ENCODE data around the gene CNTNAP3B.
"Not testable (repeated sequence)": the region's sequence is repeated elsewhere in the genome, so short reads cannot be mapped to it uniquely, and the experiment has no call there.

CNTNAP3B gene

DNA sequence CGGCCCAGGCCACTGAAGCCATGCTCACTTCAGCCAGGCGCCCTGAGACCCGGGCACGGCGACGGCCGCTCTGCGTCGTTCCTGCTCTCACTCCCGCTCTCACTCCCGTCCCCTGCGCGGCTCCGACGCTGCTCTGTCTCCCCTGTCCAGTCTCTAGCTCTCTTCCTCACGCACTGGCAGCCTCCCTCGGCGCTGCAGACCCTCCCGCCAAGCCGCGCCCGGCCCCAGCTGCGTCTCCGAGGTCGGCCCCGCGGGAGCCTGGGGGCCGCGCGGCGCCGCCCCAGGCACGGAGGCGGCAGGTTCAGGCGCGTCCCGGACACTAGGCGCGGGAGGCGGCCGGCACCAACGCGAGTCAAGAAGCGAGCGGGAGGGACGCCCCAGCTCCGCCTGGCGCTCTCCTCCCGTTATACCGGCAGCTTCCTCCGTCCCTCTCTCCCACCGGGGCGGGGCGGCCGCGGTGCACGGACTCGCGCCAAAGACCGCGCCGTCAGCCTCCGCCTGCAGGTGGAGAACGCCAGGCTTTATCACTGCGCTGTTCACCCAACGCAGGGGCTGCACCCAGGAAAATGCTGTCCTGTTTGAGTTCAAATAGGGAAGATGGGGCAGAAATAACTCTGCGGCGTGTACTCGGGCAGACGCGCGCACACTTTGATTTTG is at the start of gene CNTNAP3B:
CNTNAP3B (minus strand) TSS at position 354 of the 657 bp plus-strand sequence; CDS start at position 22, 332 bp downstream.
- not testable (repeated sequence) for DNase-seq

GRCh38 chr9:42160299-42160698 is 31.1 kb upstream of the CNTNAP3B start:
- DNase-seq, result not testable (repeated sequence)

GRCh38 chr9:42127056-42127841 is 2.0 kb downstream of the CNTNAP3B start:
- DNase-seq, result peak; percentile 58

DNA sequence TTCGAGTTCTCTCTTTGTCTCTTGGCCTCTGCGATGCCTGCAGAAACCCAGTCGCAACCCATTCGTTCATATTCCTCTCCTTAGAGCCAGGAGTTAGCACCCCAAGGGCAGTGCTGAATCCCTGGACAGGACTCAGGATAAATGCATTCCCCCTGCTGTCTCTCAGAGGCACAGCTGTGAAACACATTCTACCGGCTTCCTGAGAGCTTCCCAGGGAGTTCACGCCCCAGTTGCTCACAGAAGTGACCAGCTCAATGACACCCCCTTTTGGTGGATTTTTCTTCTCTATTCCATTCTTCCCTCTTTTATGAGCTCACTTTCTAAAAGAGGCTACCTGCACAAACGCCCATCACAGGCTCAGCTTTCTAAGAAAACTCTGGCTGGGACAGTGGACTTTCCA is 8.2 kb downstream of the CNTNAP3B start:
- not testable (repeated sequence) for DNase-seq

- not testable (repeated sequence) for DNase-seq
Observed at GRCh38 chr9:42095929-42096328, 33.3 kb downstream of the CNTNAP3B start.

GRCh38 chr9:42084559-42084952 is 44.7 kb downstream of the CNTNAP3B start:
- not testable (repeated sequence) for DNase-seq

- not testable (repeated sequence) for DNase-seq
Observed at GRCh38 chr9:42083877-42084558, 45.2 kb downstream of the CNTNAP3B start.

DNA sequence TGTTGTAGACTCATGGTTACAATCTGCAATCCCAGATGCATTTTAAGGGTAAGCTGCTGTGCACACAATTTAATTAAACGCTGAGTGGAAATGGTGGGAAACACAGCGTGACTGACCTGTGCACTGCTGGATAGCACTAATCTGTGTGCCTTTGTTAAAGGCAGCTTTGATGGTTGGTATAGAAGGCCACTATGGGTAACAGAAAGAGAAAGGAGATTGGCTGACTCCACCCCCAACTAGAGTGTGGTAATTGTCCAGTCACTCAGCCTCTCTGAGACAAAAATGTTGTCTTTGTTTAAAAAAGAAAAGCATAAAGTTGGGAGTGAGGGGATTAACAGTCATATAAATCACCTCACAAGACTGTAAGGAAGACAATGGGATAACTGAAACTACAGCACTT is 48.9 kb downstream of the CNTNAP3B start:
- DNase-seq, result not testable (repeated sequence)

DNA sequence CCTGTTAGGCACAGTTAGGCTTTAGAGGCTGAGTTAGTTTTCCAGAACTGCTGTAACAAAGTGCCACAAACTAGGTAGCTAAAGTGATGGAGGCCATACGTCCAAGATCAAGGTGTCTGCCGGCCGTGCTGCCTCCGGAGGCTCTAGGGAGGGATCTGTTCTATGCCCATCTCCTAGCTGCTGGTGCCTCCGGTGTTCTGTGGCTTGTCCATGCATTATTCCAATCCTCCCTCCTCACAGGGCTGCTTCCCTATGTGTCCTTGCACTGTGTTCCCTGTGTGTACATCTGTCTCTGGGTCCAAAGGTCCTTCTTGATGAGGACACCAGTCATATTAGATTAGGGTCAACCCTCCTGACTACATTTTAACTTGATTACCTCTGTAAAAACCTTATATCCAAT is 54.4 kb downstream of the CNTNAP3B start:
- DNase-seq, result not testable (repeated sequence)

DNA sequence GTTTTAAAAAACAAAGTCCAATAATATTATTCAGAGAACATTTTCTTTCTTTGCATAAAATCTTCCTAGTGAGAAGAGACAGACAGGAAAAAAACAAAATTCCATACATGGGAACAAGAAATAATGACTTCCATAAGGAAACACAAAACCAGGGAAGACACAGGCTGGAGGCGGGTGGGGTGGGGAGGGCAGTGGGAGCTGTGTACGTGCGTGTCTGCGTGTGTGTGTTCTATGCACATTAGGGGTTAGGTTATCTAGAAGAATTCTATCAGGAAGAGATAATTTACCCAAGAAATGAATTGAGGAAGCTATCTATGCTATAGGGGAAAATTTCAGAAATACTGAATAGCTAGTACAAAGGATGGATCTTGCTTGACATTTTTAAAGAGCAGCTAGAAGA is 58.2 kb downstream of the CNTNAP3B start:
- not testable (repeated sequence) for DNase-seq

DNA sequence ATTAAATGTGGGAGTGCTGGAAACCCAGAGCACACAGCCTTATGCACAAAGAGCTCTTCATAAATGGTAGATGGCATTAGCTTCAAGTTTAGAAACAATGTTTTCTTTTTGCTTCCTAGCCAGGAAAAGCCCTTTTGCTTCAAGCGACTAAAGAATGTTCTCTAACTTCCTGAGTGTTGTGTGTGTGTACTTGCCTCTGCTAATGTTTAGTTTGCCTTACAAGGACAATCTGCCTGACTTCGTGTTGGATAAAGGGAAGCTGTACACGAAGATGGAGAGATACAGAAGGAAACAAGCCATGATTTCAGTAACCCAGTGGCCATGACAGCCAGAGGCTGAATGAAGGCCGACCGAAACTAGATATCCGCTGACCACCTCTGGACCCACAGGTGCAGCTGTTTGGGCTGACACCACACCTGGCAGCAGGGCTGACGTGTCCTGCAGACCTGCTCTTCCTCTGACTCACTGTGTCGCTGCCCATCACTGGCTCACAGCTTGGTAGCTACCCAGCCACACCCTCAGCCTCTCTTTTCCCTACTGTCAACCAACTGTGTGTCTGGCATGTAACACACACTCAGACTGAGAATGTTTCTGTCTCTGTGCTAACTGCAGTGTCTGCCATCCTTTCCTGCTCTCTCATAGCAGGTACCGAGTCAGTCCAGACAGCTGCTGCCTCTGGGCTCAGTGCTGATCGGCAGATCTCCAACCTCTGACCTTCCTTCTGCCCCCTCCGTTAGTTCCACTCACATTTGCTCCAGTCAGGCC is 59.0 kb downstream of the CNTNAP3B start:
- not testable (repeated sequence) for DNase-seq

DNA sequence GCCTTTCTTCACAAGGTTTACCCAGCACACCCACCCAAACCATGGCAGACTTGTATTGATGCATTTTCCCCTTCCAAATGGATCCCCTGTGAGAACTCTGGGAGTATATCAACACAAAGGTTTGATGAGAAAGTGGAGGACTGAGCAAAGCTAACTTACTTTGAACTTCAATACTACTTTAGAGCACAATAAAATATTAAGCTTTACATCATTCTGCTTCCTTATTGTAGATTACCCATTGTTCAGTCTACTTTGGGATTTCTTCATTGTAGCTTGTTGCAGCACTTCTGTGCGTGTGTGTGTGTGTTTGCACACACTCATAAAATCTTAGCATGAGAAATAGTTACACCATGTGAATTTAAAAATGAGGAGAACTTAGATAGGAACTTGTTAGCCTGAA is 75.4 kb downstream of the CNTNAP3B start:
- not testable (repeated sequence) for DNase-seq

GRCh38 chr9:42050701-42051100 is 78.5 kb downstream of the CNTNAP3B start:
- not testable (repeated sequence) for DNase-seq

DNA sequence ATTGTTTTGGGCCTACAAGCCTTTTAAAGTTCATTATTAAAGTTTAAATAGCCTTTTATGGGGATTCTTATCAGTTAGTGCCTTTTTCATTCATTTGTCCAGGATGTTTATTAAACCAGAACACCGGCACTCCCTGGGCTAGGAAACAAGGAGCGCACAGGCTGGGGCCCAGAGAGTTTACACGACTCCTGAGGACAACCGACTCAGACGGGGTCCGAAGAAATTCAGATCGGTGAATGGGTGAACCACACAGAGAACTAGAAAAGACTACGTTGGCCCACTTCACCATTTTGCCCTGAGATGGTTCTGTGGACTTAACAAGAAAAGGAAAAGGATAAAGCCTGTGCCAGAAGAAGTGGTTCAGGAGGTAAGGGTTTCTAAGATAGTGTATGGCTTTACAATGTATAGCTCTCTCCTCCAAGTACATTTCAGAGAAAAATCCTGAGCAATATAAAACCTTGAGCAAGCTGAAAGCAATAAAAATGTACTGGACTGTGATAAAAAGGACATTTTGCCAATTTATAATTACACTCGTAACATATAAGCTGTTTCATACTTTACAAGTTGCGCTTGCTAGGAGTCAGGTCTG is 84.7 kb downstream of the CNTNAP3B start:
- not testable (repeated sequence) for DNase-seq

DNA sequence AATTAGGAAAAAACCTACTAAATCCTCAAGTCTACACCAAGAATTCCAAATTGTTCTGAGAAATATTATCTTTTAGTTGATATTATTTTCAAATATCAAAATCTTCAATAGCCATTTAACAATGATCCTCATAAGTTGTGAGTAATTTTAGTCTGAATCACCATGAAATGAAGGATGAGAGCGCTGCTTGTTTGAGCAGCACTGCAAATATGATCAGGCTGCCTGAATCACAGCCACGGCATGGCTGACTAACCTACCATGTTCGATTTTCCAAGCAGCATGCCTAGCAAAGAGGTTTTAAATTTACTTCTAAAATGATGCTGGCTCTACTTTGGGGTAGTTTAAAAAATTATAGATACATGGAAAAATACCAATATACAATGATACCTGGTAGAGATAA is 95.7 kb downstream of the CNTNAP3B start:
- not testable (repeated sequence) for DNase-seq

DNA sequence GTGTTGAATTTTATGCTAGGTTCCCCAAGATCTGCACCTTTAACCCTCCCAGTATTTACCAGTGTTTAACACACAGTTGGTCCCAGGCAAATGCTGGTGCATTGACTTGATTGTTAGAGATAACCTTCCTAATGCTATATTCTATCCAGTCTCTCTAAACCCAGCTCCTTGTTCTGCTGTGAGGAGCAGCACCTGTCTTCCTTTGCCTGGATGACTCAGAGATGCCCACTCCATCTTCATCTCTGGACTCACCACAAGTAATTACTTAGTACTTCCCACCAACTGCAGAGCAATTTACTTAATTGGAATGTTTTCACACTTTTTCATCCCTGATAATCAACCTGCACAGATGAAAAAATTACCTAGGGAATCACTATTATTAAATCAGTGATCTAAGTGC is 108.6 kb downstream of the CNTNAP3B start:
- DNase-seq, result not testable (repeated sequence)

DNA sequence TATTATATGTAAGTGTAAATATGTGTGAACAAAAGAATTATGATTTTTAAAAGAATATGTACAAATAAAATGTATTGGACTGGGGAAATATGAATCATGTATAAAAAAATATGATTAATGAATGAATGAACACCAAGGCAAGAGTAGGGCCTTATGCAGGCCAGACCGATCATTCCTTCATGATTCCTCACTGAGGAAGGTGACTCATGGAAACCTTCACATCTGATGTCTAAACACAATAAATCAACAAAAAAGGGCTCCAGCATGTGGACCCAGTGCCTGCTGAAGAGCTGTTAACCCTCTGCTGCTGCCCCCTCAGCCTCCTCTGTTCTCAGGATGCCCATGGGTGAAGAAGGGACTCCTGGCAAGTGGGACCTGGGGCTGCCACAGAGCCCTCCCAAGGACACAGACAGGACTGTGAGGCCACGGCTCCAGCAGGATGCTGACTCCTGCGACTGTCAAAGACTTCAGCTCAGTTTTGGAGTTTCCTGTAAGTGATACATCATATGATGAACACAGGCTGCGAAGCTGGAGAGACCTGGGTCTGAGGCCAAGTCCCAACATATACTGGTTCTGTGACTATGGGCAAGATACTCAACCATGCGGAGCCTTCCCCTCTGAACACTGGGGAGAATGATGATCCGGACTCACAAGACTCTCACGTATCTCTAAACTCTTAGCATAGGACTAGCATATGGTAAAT is 110.9 kb downstream of the CNTNAP3B start:
- DNase-seq, result not testable (repeated sequence)

DNA sequence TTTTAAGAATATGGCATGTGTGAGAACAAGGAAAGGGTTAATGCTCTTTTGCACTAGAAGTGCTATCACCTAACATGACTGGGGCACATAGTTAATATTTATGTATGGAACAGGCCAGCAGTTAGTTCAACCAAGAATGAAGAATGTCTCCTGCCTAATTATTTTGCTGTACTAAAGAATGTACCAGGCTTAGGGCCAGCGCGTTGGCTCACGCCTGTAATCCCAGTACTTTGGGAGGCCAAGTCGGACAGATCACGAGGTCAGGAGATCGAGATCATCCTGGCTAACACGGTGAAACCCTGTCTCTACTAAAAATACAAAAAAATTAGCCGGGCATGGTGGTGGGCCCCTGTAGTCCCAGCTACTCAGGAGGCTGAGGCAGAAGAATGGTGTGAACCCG is 114.9 kb downstream of the CNTNAP3B start:
- not testable (repeated sequence) for DNase-seq

GRCh38 chr9:41991607-41992006 is 137.6 kb downstream of the CNTNAP3B start:
- not testable (repeated sequence) for DNase-seq

DNA sequence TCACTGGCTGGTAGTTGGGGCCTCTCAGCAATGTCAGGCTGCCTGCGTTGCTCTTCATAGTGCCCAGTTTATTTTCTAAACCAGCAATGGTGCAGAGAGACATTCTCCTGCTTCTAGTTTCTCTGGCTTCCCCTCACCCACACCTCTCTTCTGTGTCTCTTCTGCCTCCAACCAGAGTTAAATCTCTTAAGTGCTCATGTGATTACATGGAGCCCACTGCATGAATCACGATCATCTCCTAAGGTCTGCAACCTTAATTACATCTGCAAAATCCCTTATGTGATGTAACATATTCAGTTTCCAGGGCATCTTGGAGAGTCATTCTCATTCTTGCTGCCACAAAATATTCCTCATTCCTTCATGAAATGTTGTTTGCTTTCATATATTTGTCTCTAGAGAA is 149.0 kb downstream of the CNTNAP3B start:
- DNase-seq, result not testable (repeated sequence)

DNA sequence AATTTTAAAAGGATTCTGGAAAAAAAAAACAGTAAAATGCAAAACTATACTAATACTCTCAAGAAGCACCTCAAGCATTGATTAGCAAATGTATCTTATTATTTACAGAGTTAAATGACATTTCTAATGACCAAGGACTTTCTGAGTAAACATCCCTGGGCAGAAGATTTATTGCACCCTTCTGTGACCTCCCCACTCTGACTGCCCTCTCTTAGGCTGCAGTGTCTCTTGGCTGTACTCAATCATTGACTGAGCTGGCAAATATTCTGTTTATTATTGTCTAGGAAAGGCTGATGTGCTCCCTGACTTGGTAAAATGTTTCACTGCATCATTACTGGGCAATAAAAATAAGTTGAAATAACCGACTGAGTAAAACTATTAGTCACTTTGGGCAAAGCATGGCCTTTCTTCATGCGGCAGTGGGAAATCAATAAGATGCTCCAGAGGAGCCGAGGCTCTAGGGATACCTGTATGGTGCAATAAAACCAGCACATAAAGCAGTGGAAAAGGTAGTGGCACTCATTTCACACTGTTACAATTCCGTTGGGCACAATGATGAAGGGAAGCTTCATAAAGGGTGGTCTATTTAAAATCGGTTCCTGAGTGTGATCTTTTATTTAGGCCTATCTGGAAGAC is 151.1 kb downstream of the CNTNAP3B start:
- DNase-seq, result not testable (repeated sequence)

Measured in NCI-H524 treated with DMSO at 0.1 percent for 48 hours (cell line).